Activated T-cell treated with anti-CD3 and anti-CD28 coated beads, Interleukin-2, amount 50 U/mL, for 48 hours (primary cell): Measurements from ENCODE around the gene UQCR10.

Experiments used
- DNase-seq, 2 experiments: peaks; one replicate each; pipeline ENCODE4 v3.0.0-alpha.2; 2020

The UQCR10 gene

DNA sequence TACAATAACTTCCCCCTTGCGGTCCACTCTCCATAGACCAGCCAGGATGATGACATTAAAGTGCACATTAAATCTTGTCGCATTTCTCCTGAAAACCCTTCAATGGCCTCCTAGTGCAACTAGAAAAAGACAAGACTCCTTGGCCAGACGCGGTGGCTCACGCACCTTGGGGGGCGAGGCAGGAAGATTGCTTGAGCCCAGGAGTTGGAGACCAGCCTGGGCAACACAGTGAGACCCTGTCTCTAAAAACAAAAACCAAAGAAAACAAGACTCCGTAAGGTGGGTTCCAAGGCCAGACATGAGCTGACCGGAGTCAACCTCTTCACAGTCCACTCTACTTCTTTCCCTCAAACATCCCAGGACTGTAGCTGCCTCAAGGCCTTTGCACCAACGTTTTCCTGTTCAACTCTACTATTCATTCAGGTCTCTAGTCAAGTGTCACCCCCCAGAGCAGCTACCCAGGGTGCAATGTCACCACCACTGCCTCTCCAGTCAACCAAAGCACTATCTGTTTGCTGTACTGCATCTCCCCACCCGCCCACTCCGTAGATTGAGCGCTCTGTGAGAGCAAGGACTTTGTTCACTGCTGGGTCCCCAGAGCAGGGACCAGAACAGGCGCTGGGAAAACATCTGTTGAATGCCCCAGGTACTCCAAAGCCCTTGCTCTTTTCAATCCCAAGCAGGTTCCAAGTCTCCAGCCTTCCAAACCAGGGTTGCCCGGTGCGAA is 1.1 kb upstream of the UQCR10 start:
- DNase-seq: peak in 1 of 2 experiments; percentile 53

DNA sequence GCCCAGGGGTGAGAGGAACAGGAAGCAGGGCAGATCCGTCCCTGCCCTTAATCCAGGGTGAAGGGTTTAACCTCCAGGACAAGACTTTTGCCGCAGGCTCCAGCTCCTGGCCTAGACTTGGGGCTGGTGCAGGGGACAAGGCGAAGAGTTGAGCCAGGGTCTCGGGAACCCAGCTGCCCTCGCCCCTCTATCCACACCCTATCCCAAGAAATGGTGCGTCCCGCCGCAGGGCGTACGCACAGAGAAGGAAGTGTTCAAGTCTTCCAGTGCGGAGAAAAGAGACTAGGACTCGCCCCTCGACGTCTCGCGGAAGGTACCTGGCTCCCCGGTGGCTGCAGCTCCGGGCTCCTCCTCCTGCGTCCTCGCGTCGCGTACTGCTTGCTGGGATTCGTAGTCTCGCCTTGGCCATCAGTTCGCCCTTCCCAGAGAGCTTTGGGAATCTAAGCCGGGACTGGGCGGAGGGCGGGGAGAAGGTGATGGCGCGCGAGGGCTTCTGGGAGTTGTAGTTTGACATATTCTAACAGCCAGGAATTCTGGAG is 468 bp upstream of the UQCR10 start, which contains the start of gene ZMAT5:
Gene ZMAT5 (minus strand): TSS at position 376 of the 539 bp plus-strand sequence. CDS start 18,463 bp downstream, outside the sequence.
- peak; percentile 92 for DNase-seq

- no peak for DNase-seq
These were observed 1.0 kb downstream of the UQCR10 start for GRCh38 chr22:29768052-29768693.

DNA sequence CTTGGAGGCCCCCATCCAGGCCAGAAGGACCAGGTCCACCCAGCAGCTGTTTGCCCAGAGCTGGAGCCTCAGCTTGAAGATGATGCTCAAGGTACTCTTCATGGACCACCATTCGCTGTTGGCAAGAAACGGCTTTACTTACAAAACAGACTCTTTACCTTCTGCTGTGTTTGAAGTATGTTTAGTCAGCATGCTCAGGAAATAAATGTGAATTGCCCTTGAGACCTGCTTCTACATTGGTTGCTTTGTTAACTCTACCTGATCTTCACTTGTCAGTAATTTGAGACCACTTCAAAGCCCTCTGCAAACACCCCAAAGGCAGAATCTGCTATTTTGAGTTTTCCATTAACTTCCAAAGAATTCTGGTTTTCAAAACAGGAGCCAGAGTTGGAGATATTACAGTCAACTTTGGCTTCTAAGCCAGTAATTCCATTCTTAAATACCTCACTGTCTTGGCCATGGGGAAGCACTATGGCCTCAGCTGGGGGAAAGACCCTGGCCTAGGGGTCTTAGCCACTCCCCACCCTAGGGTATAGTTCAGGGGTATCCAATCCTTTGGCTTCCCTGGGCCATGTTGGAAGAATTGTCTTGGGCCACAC is 2.7 kb downstream of the UQCR10 start:
- DNase-seq: no peak

- no peak for DNase-seq
These were observed 5.0 kb downstream of the UQCR10 start for GRCh38 chr22:29772170-29772641.

DNA sequence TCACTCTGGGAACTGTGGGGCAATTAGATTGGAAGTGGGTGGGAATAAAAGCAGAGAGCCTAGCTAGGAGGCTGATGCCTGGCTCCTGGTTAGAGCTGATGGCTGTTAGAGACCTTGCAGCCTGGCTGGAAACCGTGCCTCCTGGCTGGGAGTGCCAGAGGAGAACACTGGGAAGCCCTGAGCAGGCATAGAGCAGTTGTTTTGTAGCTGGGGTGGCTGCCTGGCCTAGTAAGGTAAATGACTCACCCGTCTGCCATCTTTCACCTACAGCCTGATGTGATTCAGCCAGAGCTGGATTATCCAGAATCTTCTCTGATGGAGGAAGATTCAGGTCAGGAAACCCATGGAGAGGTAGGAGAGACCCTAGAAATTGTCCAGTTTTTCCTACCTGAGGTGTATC is 6.1 kb downstream of the UQCR10 start:
- no peak for DNase-seq

DNA sequence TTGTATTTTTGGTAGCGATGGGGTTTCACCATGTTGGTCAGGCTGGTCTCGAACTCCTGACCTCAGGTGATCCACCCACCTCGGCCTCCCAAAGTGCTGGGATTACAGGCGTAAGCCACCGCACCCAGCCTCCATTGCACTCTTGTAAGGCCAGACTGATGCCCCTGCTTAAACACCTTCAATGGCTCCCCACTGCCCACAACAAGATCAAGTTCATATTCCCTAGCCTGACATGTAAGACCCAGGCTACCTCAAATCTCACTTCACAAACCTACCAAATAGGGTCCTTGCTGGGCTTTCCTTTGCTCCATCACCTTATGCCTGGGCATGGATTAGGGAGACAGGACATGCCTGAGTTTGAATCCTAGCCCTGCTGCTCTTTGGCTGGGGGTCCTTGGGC is 13.1 kb downstream of the UQCR10 start:
- DNase-seq: no peak

DNA sequence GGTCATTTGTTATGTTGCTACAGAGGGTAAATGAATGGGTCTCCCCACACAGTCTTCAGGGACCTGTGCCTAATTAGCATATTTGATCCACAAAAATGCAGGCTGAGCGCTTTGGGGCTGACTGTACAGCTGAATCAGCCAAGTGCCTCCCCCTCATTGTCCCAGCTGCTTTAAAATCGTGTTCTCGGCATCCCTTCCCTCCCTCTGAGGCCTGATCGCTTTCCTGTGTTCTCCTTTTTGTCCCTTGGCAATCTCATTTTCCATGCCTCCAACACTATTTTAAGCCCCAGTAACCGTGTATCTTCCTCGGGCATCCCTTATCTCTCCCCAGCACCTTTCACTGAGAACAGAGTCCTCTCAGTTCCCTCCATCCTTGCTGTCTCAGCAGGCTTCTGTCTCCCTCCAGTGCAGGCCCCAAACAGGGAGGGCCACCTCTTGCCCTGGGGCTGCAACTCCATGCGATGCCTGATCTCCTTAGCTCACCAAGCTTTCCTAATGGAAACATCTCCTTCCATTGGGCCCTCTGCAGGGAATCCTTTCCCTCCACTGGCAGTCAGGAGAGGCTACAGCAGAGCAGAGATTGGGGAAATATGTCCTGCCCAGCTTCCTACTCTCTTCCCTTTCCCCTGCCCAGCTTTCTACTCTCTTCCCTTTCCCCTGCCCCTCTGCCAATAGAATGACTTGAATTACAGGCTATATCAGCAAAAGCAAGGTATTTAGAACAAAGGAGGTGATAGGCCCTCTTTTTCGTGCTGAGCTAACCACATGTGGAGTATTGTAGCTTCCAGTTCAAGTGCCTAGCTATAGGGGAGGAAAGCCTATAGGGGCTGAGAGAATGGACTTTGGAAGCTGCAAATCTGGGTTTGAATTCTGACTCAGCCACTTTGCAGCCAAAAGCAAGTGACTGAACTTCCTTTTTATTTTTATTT is 13.8 kb downstream of the UQCR10 start:
- DNase-seq: no peak

GRCh38 chr22:29782061-29782845 is 15.1 kb downstream of the UQCR10 start:
- no peak for DNase-seq

DNA sequence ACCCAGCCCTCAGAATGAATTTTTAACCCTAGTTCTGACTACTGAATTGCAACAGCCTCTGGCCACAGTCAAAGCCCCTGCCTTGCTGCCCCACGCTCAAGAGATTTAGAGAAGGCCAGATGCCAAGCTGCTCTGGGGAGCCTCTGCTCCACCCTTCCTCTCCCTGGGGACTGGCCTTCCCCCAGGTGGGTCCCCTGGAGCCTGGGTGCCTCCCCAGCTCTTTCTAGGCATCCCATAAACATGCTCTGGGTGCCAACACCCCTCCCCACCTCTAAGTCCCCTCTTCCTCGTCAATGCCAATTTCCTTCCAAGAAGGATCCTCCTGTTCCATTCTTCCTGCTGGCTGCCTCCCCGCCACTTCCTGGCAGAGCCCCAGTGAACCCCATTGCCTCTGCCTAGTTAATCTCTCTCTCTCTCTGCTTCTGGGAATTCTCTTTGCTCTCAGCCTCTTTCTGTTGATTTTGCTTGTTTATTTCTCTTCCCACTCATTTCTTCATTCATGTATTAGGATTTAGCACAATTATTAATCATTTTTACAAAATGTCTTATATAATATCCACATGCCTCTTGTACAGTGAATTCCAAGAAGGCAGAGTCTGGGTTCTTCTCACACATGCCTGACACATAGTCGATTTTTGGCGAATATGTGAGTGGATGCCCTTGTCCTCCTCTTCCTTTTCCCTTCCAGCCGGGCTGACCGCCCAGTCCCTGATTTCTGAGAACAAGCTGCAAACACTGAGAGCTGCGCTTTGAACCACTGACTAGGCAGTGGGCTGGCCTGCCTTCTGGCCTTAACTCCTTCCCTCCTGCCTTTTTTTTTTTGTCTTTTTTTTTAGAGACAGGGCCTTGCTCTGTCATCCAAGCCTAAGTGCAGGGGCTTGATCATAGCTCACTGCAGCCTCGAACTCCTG is 17.5 kb downstream of the UQCR10 start:
- no peak for DNase-seq

GRCh38 chr22:29786031-29786430 is 18.9 kb downstream of the UQCR10 start:
- DNase-seq: no peak

- DNase-seq: no peak
These were observed 20.3 kb downstream of the UQCR10 start for GRCh38 chr22:29787371-29787980.

DNA sequence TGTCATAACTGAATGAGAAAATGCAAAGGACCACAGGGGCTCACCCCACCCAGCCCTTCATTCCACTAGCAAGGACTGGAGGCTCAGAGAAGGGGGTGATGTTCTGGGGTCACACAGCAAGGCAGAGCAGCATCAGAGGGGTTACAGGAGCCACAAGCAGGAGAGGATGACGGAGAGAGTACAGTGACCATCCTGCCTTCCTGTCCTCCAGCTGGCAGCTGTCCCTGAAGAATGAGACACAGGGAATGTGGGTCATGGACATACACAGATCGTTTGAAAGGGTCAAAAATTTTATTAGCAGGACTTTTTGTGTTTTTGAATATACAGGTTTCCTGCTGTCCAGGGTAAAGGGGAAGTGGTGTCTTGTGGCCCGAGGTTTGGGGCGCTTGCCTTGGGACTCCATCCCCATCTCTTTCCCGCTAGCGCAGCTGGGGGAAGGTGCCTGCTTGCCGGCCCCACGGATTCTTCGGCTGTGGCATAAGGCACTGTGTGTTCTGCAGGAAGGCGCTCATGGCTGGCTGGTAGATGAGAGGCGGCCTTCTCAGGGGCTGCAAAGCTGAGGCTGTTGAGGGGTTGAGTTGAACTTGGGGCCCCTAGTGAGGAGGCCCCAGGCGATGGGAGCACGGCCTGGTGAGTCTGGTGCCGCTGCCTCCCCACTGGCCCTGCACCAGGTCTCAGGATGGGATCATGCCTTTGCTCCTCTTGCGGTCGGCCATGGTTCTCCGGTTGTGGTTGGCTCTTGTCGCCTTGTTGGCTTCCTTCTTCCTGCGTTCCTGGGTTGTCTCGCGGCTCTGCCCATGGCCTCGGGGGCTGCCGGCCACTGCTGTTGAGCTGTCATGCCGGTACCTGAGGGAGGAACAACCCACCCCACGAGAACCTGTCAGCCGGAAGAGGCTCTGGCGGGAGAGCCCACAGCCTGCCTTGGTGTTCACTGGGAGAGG is 21.4 kb downstream of the UQCR10 start:
- no peak for DNase-seq

- no peak for DNase-seq
These were observed 22.9 kb downstream of the UQCR10 start for GRCh38 chr22:29790061-29790460.

DNA sequence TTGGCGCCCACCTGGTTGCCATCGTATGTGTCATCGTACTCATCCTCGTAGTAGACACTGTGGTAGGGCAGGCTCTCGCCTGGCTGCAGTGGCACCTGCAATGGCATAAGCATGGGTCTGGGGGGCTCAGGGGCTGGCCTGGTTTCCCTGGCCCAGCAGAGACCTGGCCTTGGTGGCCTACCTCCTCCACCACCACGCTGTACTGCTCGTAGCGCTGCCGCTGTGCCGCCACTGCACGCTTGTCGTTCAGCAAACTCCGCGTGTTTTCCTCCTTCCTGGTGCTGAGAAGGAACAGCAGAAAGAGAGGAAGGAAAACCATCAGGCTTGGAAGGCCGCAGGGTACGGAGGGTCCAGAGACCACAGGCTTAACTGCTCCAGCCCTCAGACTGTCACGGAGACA is 26.2 kb downstream of the UQCR10 start:
- DNase-seq: no peak

DNA sequence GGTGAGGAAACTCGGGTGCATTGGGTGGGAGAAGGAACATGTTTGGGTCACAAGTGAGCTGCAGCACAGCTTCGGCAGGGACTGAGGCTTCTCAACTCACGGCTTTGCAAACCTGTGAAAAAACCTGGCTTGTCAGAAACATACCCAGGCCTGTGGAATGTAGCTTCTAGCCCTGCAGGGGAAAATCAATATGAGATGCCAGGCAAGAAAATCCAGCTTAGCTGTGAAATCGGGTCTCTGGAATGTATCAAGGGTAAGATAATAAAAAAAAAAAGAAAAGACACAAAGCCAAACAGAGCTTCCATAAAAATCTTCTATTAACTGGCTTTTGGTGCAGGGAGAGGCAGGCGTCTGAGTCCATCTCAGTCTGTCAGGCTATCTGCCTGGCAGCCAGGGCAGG is 28.5 kb downstream of the UQCR10 start:
- DNase-seq: no peak

DNA sequence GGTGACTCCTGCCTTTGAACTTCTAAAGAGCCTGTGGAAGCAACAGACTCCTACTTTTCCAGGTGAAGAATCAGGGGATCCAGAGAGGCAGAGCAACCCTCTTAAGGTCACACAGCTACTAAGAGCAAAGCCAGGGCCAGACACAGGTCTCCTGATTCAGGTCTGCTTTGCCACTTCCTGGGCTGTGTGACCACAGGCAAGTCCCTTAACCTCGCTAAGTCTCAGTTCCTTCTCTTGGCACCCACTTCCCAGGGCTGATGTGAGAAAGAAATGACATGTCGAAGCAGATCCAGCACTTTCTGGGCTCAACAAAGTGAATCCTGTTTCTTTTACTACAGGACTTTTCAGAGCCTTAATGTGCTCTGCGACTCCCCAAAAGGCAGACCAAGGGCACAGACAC is 30.2 kb downstream of the UQCR10 start:
- DNase-seq: no peak

- no peak for DNase-seq
These were observed 31.1 kb downstream of the UQCR10 start for GRCh38 chr22:29798318-29798717.

- DNase-seq: no peak
These were observed 31.6 kb downstream of the UQCR10 start for GRCh38 chr22:29798801-29799200.
